Right cardiac atrium (tissue), 5 donors: ENCODE data around the gene CECR2. TPM values are rescaled to one million over a fixed set of nuclear protein-coding genes. Genes with fewer than 3 reads are reported as not detected.
"Not testable (repeated sequence)": the region's sequence is repeated elsewhere in the genome, so short reads cannot be mapped to it uniquely, and the experiment has no call there.

Experiments used
- ATAC-seq, 2 donors: fragments of 200-7000 bp; cut with Tn5 transposase; one replicate each; pipeline versions ENCODE4 v1.8.0 to v1.9.1; 2020; ENCODE audit warnings: moderate library complexity in 2 of 2, mild to moderate bottlenecking in 1 of 2
- DNase-seq, 3 donors: peaks; one replicate each; pipeline ENCODE4 v3.0.0-alpha.2; 2020
- H3K27ac ChIP-seq: one replicate; pipeline ENCODE4 v1.5.1; 2013; ENCODE audit warnings: mild to moderate bottlenecking, low read length, control low read depth, moderate library complexity
- H3K27me3 ChIP-seq: one replicate; pipeline ENCODE4 v1.6.1; 2013; ENCODE audit not compliant: control insufficient read depth, insufficient read depth
- H3K4me1 ChIP-seq: one replicate; pipeline ENCODE4 v1.6.1; 2013; ENCODE audit warnings: low read length; ENCODE audit not compliant: control insufficient read depth, insufficient read depth
- H3K4me3 ChIP-seq: one replicate; pipeline ENCODE4 v1.5.1; 2013; ENCODE audit warnings: low read length, control low read depth
- H3K9me3 ChIP-seq: one replicate; pipeline ENCODE4 v1.6.1; 2013; ENCODE audit warnings: low read length; ENCODE audit not compliant: control insufficient read depth
- WGBS: extraction: QIAGEN DNeasy Blood & Tissue Kit; methylation state at CpG from one replicate; pipeline ENCODE4 v1.1.7; 2013; 5-methylcytosine and 5-hydroxymethylcytosine counted together
- intact Hi-C, 4 donors: fragments of 100-400 bp; cut with DNase I; formaldehyde crosslinking; loops; one replicate each; pipeline versions ENCODE4 v1.11.0 to v1.14.0; 2022 to 2023
- polyA plus RNA-seq: library from polyadenylated mRNA; stranded (reverse); fragments of 200-250 nt; gene quantifications from one replicate; pipeline ENCODE4 v1.2.3, GENCODE V29; 2013
- total RNA-seq, 4 donors: library from RNA; stranded (reverse); fragmentation: NEBNext Ultra II Directional; extraction: Animal tissue kit (Norgen Biotek cat#: 25700); gene quantifications; one replicate each; pipeline ENCODE4 v1.2.1, GENCODE V29; 2021
- donor health status: healthy with polysubstance abuse.
- donor health status: DM: no; HTN: yes; CAD: no.
- donor health status: DM: no; HTN: no; CAD: no.
- donor health status: DM: no; HTN: yes; CAD: no; lungs with severe emphysema.
- donor health status: DM: yes; HTN: yes; CAD: no.

CECR2 gene
- total and polyA plus RNA-seq, 5 donors, result 3.4 to 8.3 (median 4.3) TPM

GRCh38 chr22:17514084-17514483 is 144.8 kb downstream of the CECR2 start:
- ATAC-seq (peak; percentile 75 to 79), DNase-seq (peak in 1 of 3 donors; percentile 51)
- H3K27ac ChIP-seq, result peak overlapping the region; percentile 85
- intact Hi-C loops, result no loop called here
- no peaks in the 10 kb centered on the region for H3K27me3 ChIP-seq
- no peak overlapping the region for H3K4me3 ChIP-seq
- no peaks in the 10 kb centered on the region for H3K4me1 ChIP-seq
- H3K9me3 ChIP-seq, result no peaks in the 10 kb centered on the region
- WGBS, result 52% methylated on average over 7 of the region's 7 CpGs

GRCh38 chr22:17518406-17518805 is 149.1 kb downstream of the CECR2 start:
- ATAC-seq (no peak), DNase-seq (no peak)
- Histone ChIP-seq H3K4me3 (no peak overlapping the region), H3K4me1 (no peaks in the 10 kb centered on the region), H3K9me3 (no peaks in the 10 kb centered on the region), H3K27ac (no peak overlapping the region), H3K27me3 (no peaks in the 10 kb centered on the region)
- intact Hi-C loops, result no loop called here
- 39% methylated on average over 3 of the region's 3 CpGs for WGBS

- H3K4me3 ChIP-seq, H3K27ac ChIP-seq, intact Hi-C loops, H3K9me3 ChIP-seq, DNase-seq, H3K27me3 ChIP-seq, H3K4me1 ChIP-seq: not testable (repeated sequence)
- 77% methylated on average over 1 of the region's 1 CpG for WGBS
- peak; percentile 58 to 63 for ATAC-seq
These were observed 152.7 kb downstream of the CECR2 start for GRCh38 chr22:17521971-17522370.

GRCh38 chr22:17523925-17524324 is 154.7 kb downstream of the CECR2 start:
- ATAC-seq (peak; percentile 47 to 76), DNase-seq (no peak)
- intact Hi-C loops, result no loop called here
- Histone ChIP-seq H3K27ac (no peak overlapping the region), H3K4me1 (no peaks in the 10 kb centered on the region), H3K9me3 (no peaks in the 10 kb centered on the region), H3K4me3 (no peak overlapping the region), H3K27me3 (no peaks in the 10 kb centered on the region)
- WGBS, result 63% methylated on average over 10 of the region's 10 CpGs

GRCh38 chr22:17536269-17536668 is 167.0 kb downstream of the CECR2 start:
- H3K27ac ChIP-seq, result no peak overlapping the region
- intact Hi-C loops, result no loop called here
- H3K4me1 ChIP-seq, result no peaks in the 10 kb centered on the region
- no peaks in the 10 kb centered on the region for H3K27me3 ChIP-seq
- ATAC-seq (peak in 1 of 2 donors; percentile 40), DNase-seq (peak in 1 of 3 donors; percentile 57)
- H3K4me3 ChIP-seq, result no peak overlapping the region
- WGBS, result 86% methylated on average over 5 of the region's 5 CpGs
- H3K9me3 ChIP-seq, result no peaks in the 10 kb centered on the region

- intact Hi-C loops, result no loop called here
- H3K27me3 ChIP-seq, result no peaks in the 10 kb centered on the region
- ATAC-seq (no peak), DNase-seq (no peak)
- 95% methylated on average over 2 of the region's 2 CpGs for WGBS
- no peak overlapping the region for H3K27ac ChIP-seq
- no peaks in the 10 kb centered on the region for H3K4me1 ChIP-seq
- no peak overlapping the region for H3K4me3 ChIP-seq
- H3K9me3 ChIP-seq, result no peaks in the 10 kb centered on the region
These were observed 167.9 kb downstream of the CECR2 start for GRCh38 chr22:17537155-17537554.

GRCh38 chr22:17540481-17540880 is 171.2 kb downstream of the CECR2 start:
- no peak for DNase-seq
- Histone ChIP-seq H3K4me3 (no peak overlapping the region), H3K27ac (no peak overlapping the region), H3K4me1 (no peaks in the 10 kb centered on the region), H3K27me3 (no peaks in the 10 kb centered on the region), H3K9me3 (no peaks in the 10 kb centered on the region)
- intact Hi-C loops, result no loop called here
- no peak for ATAC-seq
- 88% methylated on average over 15 of the region's 15 CpGs for WGBS

GRCh38 chr22:17541476-17541875 is 172.2 kb downstream of the CECR2 start:
- no peaks in the 10 kb centered on the region for H3K9me3 ChIP-seq
- DNase-seq (no peak), ATAC-seq (no peak)
- no peak overlapping the region for H3K27ac ChIP-seq
- 84% methylated on average over 7 of the region's 7 CpGs for WGBS
- no peak overlapping the region for H3K4me3 ChIP-seq
- no peaks in the 10 kb centered on the region for H3K4me1 ChIP-seq
- intact Hi-C loops, result no loop called here
- no peaks in the 10 kb centered on the region for H3K27me3 ChIP-seq

- intact Hi-C loops, result no loop called here
- DNase-seq, result no peak
- 95% methylated on average over 14 of the region's 14 CpGs for WGBS
These were observed 173.2 kb downstream of the CECR2 start for GRCh38 chr22:17542452-17542851.

GRCh38 chr22:17548010-17548755 is 178.9 kb downstream of the CECR2 start:
- H3K4me1 ChIP-seq, result no peaks in the 10 kb centered on the region
- H3K27ac ChIP-seq, result no peak overlapping the region
- no peak for ATAC-seq
- H3K4me3 ChIP-seq, result no peak overlapping the region
- H3K27me3 ChIP-seq, result no peaks in the 10 kb centered on the region
- 94% methylated on average over 23 of the region's 23 CpGs for whole genome bisulfite sequencing
- no peak for DNase-seq
- intact Hi-C loops, result no loop called here
- no peaks in the 10 kb centered on the region for H3K9me3 ChIP-seq

More at GRCh38 chr22:17542452-17542851, 173.2 kb downstream of the CECR2 start:
- peak in 1 of 2 donors; percentile 16 for ATAC-seq
- Histone ChIP-seq H3K27ac (no peak overlapping the region), H3K27me3 (no peaks in the 10 kb centered on the region), H3K9me3 (no peaks in the 10 kb centered on the region), H3K4me3 (no peak overlapping the region), H3K4me1 (no peaks in the 10 kb centered on the region)

GRCh38 chr22:17548756-17549035 is 179.4 kb downstream of the CECR2 start:
- intact Hi-C loops, result no loop called here
- no peak overlapping the region for H3K27ac ChIP-seq
- no peaks in the 10 kb centered on the region for H3K27me3 ChIP-seq
- DNase-seq (no peak), ATAC-seq (no peak)
- no peaks in the 10 kb centered on the region for H3K9me3 ChIP-seq
- 96% methylated on average over 5 of the region's 5 CpGs for WGBS
- no peak overlapping the region for H3K4me3 ChIP-seq
- H3K4me1 ChIP-seq, result no peaks in the 10 kb centered on the region

- no peak for DNase-seq
- no peaks in the 10 kb centered on the region for H3K4me1 ChIP-seq
- H3K27me3 ChIP-seq, result no peaks in the 10 kb centered on the region
- no peak overlapping the region for H3K4me3 ChIP-seq
- H3K9me3 ChIP-seq, result no peaks in the 10 kb centered on the region
- H3K27ac ChIP-seq, result no peak overlapping the region
- WGBS, result 87% methylated on average over 10 of the region's 10 CpGs
- no peak for ATAC-seq
- intact Hi-C loops, result no loop called here
These were observed 179.9 kb downstream of the CECR2 start for GRCh38 chr22:17549183-17549582.
